SK-N-SH (cell line): ENCODE data around the gene KRTAP12-4. TPM values are rescaled to one million over a fixed set of nuclear protein-coding genes. Genes with fewer than 3 reads are reported as not detected.
"Not testable (repeated sequence)": the region's sequence is repeated elsewhere in the genome, so short reads cannot be mapped to it uniquely, and the experiment has no call there.

ENCODE experiments used
- CTCF ChIA-PET: fragments of 300-600, 350-600 bp; formaldehyde crosslinking; extraction: SDS; loops from one replicate; lab custom pipeline; 2021; lab: Yijun Ruan, JAX
- POLR2A ChIA-PET: fragments of 350-600 bp; sonication (Branson Sonifier 250); formaldehyde crosslinking; extraction: SDS; loops from one replicate; lab custom pipeline; 2020; ENCODE audit warnings: antibody characterized with exemption, inconsistent platforms; lab: Yijun Ruan, JAX
- DNase-seq: peaks from one replicate; pipeline ENCODE4 v3.0.0; 2012
- H2AFZ ChIP-seq: fragments of 200-600 bp; sonication (generic); 2 replicates; pipeline ENCODE4 v1.8.1; 2016; ENCODE audit warnings: antibody characterized with exemption, mild to moderate bottlenecking, low read depth
- H3F3A ChIP-seq: fragments of 200-600 bp; sonication (generic); replicated peaks from 2 replicates; pipeline ENCODE3; 2016; ENCODE audit warnings: antibody characterized with exemption, mild to moderate bottlenecking; ENCODE audit not compliant: insufficient read depth
- H3K27ac ChIP-seq, 2 experiments: fragments of 200-500 bp in 1 of 2; fragments of 200-600 bp in 1 of 2; sonication (Bioruptor generic) in 1 of 2; sonication (generic), shearing (Covaris generic) in 1 of 2; 2 replicates each; pipeline versions ENCODE4 v1.5.1 to v1.6.1; 2014 to 2016; ENCODE audit warnings: low read depth in 2 of 2, inconsistent platforms in 1 of 2, low read length in 1 of 2, mild to moderate bottlenecking in 1 of 2, mixed read lengths in 1 of 2
- H3K27me3 ChIP-seq: fragments of 200-600 bp; sonication (generic), shearing (Covaris generic); 2 replicates; pipeline ENCODE4 v1.6.1; 2016; ENCODE audit warnings: mixed run types; ENCODE audit not compliant: insufficient read depth
- H3K36me3 ChIP-seq, 2 experiments: fragments of 200-500 bp in 1 of 2; fragments of 200-600 bp in 1 of 2; sonication (Bioruptor generic) in 1 of 2; sonication (generic) in 1 of 2; replicated peaks in 1 of 2; 2 replicates each; pipeline versions ENCODE3 to v1.5.1; 2014 to 2016; ENCODE audit warnings: low read length in 1 of 2, mild to moderate bottlenecking in 1 of 2; ENCODE audit not compliant: insufficient read depth in 2 of 2, control insufficient read depth in 1 of 2
- H3K4me1 ChIP-seq, 2 experiments: fragments of 200-500 bp in 1 of 2; fragments of 200-600 bp in 1 of 2; sonication (Bioruptor generic) in 1 of 2; sonication (generic), shearing (Covaris generic) in 1 of 2; 2 replicates each; pipeline versions ENCODE4 v1.5.1 to v1.6.1; 2014 to 2016; ENCODE audit warnings: low read depth in 1 of 2, low read length in 1 of 2, mixed run types in 1 of 2; ENCODE audit not compliant: insufficient read depth in 2 of 2, control insufficient read depth in 1 of 2
- H3K4me2 ChIP-seq: fragments of 200-600 bp; sonication (generic), shearing (Covaris generic); 2 replicates; pipeline ENCODE4 v1.6.1; 2017; ENCODE audit warnings: mixed run types
- H3K4me3 ChIP-seq, 2 experiments: fragments of 200-500 bp in 1 of 2; fragments of 200-600 bp in 1 of 2; sonication (Bioruptor generic) in 1 of 2; sonication (generic), shearing (Covaris generic) in 1 of 2; 2 replicates each; pipeline versions ENCODE4 v1.5.1 to v1.8.1; 2014 to 2016; ENCODE audit warnings: low read depth in 2 of 2, inconsistent platforms in 1 of 2, low read length in 1 of 2, mild to moderate bottlenecking in 1 of 2, mixed read lengths in 1 of 2, moderate library complexity in 1 of 2
- H3K79me2 ChIP-seq: fragments of 200-600 bp; sonication (generic); 2 replicates; pipeline ENCODE4 v1.8.1; 2017; ENCODE audit warnings: mild to moderate bottlenecking; ENCODE audit not compliant: insufficient read depth
- H3K9ac ChIP-seq: fragments of 200-600 bp; sonication (generic); 2 replicates; pipeline ENCODE4 v1.6.1; 2017; ENCODE audit warnings: mixed run types
- H3K9me2 ChIP-seq: fragments of 200-600 bp; sonication (generic); 2 replicates; pipeline ENCODE4 v1.6.1; 2017; ENCODE audit warnings: mixed run types
- H3K9me3 ChIP-seq: fragments of 200-600 bp; sonication (generic); 2 replicates; pipeline ENCODE4 v1.6.1; 2017; ENCODE audit warnings: mixed run types, mild to moderate bottlenecking, moderate library complexity
- H4K20me1 ChIP-seq: fragments of 200-600 bp; sonication (generic); 2 replicates; pipeline ENCODE4 v1.6.1; 2017; ENCODE audit warnings: mild to moderate bottlenecking, mixed run types; ENCODE audit not compliant: insufficient read depth
- CHD2 ChIP-seq: fragments of 150-350 bp; IDR thresholded peaks from 2 replicates; pipeline ENCODE4 v1.6.1; 2018; ENCODE audit warnings: low read length; ENCODE audit not compliant: partially characterized antibody
- ELF1 ChIP-seq: IDR thresholded peaks from 2 replicates; pipeline ENCODE4 v1.4.0; 2012
- EZH2phosphoT487 ChIP-seq: fragments of 200-600 bp; sonication (generic); IDR thresholded peaks from 2 replicates; pipeline ENCODE4 v1.6.1; 2017; ENCODE audit warnings: low read depth, mixed run types, mild to moderate bottlenecking, antibody characterized with exemption, moderate library complexity, borderline replicate concordance
- FOSL2 ChIP-seq: IDR thresholded peaks from 2 replicates; pipeline ENCODE4 v1.4.0; 2012; ENCODE audit warnings: low read depth, mild to moderate bottlenecking, moderate library complexity, borderline replicate concordance
- FOXJ3 ChIP-seq: sonication (generic); formaldehyde crosslinking; IDR thresholded peaks from 2 replicates; pipeline ENCODE4 v1.5.1; 2020; ENCODE audit warnings: mild to moderate bottlenecking, missing genetic modification reagents
- GABPA ChIP-seq: IDR thresholded peaks from 2 replicates; pipeline ENCODE4 v1.4.0; 2012; ENCODE audit warnings: low read depth, mild to moderate bottlenecking
- MXI1 ChIP-seq: IDR thresholded peaks from 2 replicates; pipeline ENCODE4 v1.6.1; 2012; ENCODE audit warnings: mild to moderate bottlenecking, low read depth, low read length, improper control_type of control experiment
- NFIC ChIP-seq: IDR thresholded peaks from 2 replicates; pipeline ENCODE4 v1.4.0; 2012; ENCODE audit warnings: borderline replicate concordance
- NRF1 ChIP-seq: IDR thresholded peaks from 2 replicates; pipeline ENCODE4 v1.6.1; 2012; ENCODE audit warnings: low read depth, mild to moderate bottlenecking, low read length
- POLR2AphosphoS5 ChIP-seq: IDR thresholded peaks from 2 replicates; pipeline ENCODE4 v1.6.1; 2012; ENCODE audit warnings: low read depth, low read length
- RCOR1 ChIP-seq: fragments of 150-350 bp; IDR thresholded peaks from 2 replicates; pipeline ENCODE4 v1.6.1; 2017; ENCODE audit warnings: antibody characterized with exemption, low read length
- RFX5 ChIP-seq: IDR thresholded peaks from 2 replicates; pipeline ENCODE4 v1.6.1; 2012; ENCODE audit warnings: mild to moderate bottlenecking, improper control_type of control experiment, low read length
- RXRA ChIP-seq: IDR thresholded peaks from 2 replicates; pipeline ENCODE4 v1.4.0; 2012; ENCODE audit warnings: low read depth, mild to moderate bottlenecking, borderline replicate concordance
- SIN3A ChIP-seq: IDR thresholded peaks from 2 replicates; pipeline ENCODE4 v1.6.1; 2012; ENCODE audit warnings: low read depth, mild to moderate bottlenecking, low read length, moderate library complexity, borderline replicate concordance
- TEAD4 ChIP-seq: IDR thresholded peaks from 2 replicates; pipeline ENCODE4 v1.4.0; 2012; ENCODE audit warnings: mild to moderate bottlenecking, borderline replicate concordance; ENCODE audit not compliant: insufficient read depth
- YY1 ChIP-seq: IDR thresholded peaks from 2 replicates; pipeline ENCODE4 v1.4.0; 2012; ENCODE audit warnings: low read depth, mild to moderate bottlenecking
- WGBS: methylation state at CpG from one replicate; pipeline ENCODE4 v1.1.6; 2017; ENCODE audit warnings: low lambda C conversion rate; 5-methylcytosine and 5-hydroxymethylcytosine counted together
- polyA plus RNA-seq, 3 experiments: library from polyadenylated mRNA; depleted of rRNA; stranded (reverse); fragments of >200 nt; gene quantifications; 2 replicates each; pipeline ENCODE4 v1.2.3, GENCODE V29; 2012
- TF ChIP-seq, protein P1 (sequence below): fragments of 150-350 bp; IDR thresholded peaks from 2 replicates; pipeline ENCODE4 v1.6.1; 2017; ENCODE audit warnings: antibody characterized with exemption, low read length, low read depth, borderline replicate concordance
- TF ChIP-seq, protein P2 (sequence below): IDR thresholded peaks from 2 replicates; pipeline ENCODE4 v1.4.0; 2012; ENCODE audit warnings: low read depth, borderline replicate concordance
- TF ChIP-seq, protein P3 (sequence below): fragments of 200-600 bp; sonication (generic); IDR thresholded peaks from 2 replicates; pipeline ENCODE4 v1.6.1; 2017; ENCODE audit warnings: antibody characterized with exemption, mild to moderate bottlenecking, moderate library complexity

Gene KRTAP12-4
- polyA plus RNA-seq, 1 of the 3 experiments (the other 2 are of a cell fraction) = not detected

DNA sequence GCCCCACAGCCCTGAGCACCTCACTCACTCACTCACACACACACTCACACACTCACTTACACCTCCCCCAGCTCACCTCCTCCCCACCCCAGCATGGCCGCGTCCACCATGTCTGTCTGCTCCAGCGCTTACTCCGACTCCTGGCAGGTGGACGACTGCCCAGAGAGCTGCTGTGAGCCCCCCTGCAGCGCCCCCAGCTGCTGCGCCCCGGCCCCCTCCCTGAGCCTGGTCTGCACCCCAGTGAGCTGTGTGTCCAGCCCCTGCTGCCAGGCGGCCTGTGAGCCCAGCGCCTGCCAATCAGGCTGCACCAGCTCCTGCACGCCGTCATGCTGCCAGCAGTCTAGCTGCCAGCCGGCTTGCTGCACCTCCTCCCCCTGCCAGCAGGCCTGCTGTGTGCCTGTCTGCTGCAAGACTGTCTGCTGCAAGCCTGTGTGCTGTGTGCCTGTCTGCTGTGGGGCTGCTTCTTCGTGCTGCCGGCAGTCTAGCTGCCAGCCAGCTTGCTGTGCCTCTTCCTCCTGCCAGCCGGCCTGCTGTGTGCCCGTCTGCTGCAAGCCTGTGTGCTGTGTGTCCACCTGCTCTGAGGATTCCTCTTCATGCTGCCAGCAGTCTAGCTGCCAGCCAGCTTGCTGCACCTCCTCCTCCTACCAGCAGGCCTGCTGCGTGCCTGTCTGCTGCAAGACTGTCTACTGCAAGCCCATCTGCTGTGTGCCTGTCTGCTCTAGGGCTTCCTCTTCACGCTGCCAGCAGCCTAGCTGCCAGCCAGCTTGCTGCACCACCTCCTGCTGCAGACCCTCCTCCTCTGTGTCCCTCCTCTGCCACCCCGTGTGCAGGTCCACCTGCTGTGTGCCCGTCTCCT lies 7.9 kb downstream of the KRTAP12-4 start, which contains the start of gene KRTAP10-11:
Gene KRTAP10-11 (plus strand): TSS at position 49 of the 856 bp plus-strand sequence. CDS start 45 bp downstream, at position 94.
- H4K20me1 ChIP-seq, H3K79me2 ChIP-seq, H3K9me3 ChIP-seq, H3K9ac ChIP-seq, DNase-seq, H3K9me2 ChIP-seq, H3K4me3 ChIP-seq, H3F3A ChIP-seq, H2AFZ ChIP-seq, H3K27ac ChIP-seq, POLR2A ChIA-PET, H3K4me1 ChIP-seq, H3K36me3 ChIP-seq, H3K4me2 ChIP-seq, CTCF ChIA-PET: not testable (repeated sequence)
- WGBS = 15% methylated on average over 8 of the region's 21 CpGs
- H3K27me3 ChIP-seq = peaks cover 35% of the 10 kb centered on the region

DNA sequence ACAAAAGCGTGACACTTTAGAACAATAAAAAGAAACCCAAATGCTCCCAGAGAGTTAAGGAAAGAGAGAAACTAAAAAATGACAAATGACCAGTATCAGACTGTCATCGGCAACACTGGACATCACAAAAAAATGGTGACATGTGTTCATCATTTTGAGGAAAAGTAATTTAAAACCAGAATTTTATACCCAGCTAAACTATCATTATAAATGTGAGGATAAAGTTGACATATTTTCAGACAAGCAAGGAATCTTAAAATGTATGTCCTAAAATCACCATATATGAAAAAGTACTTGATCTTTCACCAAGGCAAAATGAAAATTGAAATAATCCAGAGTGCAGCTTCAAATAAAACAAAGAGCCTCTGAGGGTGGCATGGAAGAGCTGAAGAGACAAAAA lies 9.6 kb downstream of the KRTAP12-4 start:
- Histone ChIP-seq H2AFZ (no peak overlapping the region), H3K4me2 (no peak overlapping the region), H3K27me3 (peaks cover 39% of the 10 kb centered on the region)
- POLR2A ChIA-PET = no interaction called here
- TF ChIP-seq RFX5 (no peak), FOXJ3 (CRISPR knock-in tag) (no peak), NFIC (no peak), EZH2phosphoT487 (no peak), YY1 (no peak), POLR2AphosphoS5 (no peak), RCOR1 (no peak), CHD2 (no peak), TEAD4 (no peak), RXRA (no peak), ELF1 (no peak), FOSL2 (no peak), MXI1 (no peak), SIN3A (no peak), GABPA (no peak), NRF1 (no peak)
- TF ChIP-seq, protein P1, sequence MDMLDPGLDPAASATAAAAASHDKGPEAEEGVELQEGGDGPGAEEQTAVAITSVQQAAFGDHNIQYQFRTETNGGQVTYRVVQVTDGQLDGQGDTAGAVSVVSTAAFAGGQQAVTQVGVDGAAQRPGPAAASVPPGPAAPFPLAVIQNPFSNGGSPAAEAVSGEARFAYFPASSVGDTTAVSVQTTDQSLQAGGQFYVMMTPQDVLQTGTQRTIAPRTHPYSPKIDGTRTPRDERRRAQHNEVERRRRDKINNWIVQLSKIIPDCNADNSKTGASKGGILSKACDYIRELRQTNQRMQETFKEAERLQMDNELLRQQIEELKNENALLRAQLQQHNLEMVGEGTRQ = no peak
- TF ChIP-seq, protein P2, sequence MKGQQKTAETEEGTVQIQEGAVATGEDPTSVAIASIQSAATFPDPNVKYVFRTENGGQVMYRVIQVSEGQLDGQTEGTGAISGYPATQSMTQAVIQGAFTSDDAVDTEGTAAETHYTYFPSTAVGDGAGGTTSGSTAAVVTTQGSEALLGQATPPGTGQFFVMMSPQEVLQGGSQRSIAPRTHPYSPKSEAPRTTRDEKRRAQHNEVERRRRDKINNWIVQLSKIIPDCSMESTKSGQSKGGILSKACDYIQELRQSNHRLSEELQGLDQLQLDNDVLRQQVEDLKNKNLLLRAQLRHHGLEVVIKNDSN = no peak
- TF ChIP-seq, protein P3, sequence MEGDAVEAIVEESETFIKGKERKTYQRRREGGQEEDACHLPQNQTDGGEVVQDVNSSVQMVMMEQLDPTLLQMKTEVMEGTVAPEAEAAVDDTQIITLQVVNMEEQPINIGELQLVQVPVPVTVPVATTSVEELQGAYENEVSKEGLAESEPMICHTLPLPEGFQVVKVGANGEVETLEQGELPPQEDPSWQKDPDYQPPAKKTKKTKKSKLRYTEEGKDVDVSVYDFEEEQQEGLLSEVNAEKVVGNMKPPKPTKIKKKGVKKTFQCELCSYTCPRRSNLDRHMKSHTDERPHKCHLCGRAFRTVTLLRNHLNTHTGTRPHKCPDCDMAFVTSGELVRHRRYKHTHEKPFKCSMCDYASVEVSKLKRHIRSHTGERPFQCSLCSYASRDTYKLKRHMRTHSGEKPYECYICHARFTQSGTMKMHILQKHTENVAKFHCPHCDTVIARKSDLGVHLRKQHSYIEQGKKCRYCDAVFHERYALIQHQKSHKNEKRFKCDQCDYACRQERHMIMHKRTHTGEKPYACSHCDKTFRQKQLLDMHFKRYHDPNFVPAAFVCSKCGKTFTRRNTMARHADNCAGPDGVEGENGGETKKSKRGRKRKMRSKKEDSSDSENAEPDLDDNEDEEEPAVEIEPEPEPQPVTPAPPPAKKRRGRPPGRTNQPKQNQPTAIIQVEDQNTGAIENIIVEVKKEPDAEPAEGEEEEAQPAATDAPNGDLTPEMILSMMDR = no peak
- TF ChIP-seq, all 33 proteins: peak for 0
- Histone ChIP-seq H3K9me3 (0 out of 2 replicates have a peak, but pooled peaks cover 5% of the 10 kb centered on the region), H3K36me3 (no peaks in the 10 kb centered on the region), H3K9me2 (no peaks in the 10 kb centered on the region), H3F3A (no peaks in the 10 kb centered on the region), H3K27ac (no peak overlapping the region), H3K4me3 (no peak overlapping the region), H3K79me2 (no peaks in the 10 kb centered on the region), H4K20me1 (no peaks in the 10 kb centered on the region), H3K9ac (no peak overlapping the region), H3K4me1 (no peaks in the 10 kb centered on the region)
- DNase-seq = no peak
- CTCF ChIA-PET = no interaction called here
- WGBS = 3% methylated on average over 2 of the region's 2 CpGs
